Measurements from ENCODE around the gene MEIS2. TPM values are rescaled to one million over a fixed set of nuclear protein-coding genes. Genes with fewer than 3 reads are reported as not detected.

The MEIS2 gene
- total RNA-seq, 1 donor from 2014 or later = 76.9 TPM

DNA sequence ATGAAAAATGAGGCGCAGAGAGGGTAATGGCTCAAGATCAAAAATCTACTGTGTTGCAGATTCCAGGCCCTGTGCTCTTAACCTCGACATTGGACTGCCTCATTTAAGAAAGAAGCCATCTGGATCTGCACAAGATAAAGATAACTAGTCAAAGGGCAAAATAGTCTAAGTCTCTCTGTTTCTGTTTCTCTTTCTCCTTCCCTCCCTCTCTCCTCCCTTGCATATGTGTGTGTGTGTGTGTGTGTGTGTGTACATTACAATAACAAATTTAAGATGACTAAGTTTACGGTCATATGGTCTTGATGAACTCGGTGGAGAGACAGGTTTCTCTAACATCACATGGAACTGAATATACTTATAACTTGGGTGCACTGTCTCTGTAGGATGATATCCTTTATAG is 69.2 kb downstream of the MEIS2 start:
- Histone ChIP-seq H3K9me3 (no peaks in the 10 kb centered on the region), H3K27me3 (no peaks in the 10 kb centered on the region), H3K36me3 (no peaks in the 10 kb centered on the region), H3K27ac (no peak overlapping the region), H3K4me3 (no peak overlapping the region), H3K4me1 (peaks cover 15% of the 10 kb centered on the region)
- TF ChIP-seq POLR2AphosphoS5 (IDR thresholded peaks at IDR 0.05; ENCODE audit: insufficient read depth in 1 of 2, low read depth in 1 of 2) = no peak
- TF ChIP-seq, protein P1, sequence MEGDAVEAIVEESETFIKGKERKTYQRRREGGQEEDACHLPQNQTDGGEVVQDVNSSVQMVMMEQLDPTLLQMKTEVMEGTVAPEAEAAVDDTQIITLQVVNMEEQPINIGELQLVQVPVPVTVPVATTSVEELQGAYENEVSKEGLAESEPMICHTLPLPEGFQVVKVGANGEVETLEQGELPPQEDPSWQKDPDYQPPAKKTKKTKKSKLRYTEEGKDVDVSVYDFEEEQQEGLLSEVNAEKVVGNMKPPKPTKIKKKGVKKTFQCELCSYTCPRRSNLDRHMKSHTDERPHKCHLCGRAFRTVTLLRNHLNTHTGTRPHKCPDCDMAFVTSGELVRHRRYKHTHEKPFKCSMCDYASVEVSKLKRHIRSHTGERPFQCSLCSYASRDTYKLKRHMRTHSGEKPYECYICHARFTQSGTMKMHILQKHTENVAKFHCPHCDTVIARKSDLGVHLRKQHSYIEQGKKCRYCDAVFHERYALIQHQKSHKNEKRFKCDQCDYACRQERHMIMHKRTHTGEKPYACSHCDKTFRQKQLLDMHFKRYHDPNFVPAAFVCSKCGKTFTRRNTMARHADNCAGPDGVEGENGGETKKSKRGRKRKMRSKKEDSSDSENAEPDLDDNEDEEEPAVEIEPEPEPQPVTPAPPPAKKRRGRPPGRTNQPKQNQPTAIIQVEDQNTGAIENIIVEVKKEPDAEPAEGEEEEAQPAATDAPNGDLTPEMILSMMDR (IDR thresholded peaks at IDR 0.05) = no peak
- TF ChIP-seq POLR2A (IDR thresholded peaks at IDR 0.05) = no peak
- intact Hi-C loops (cut with DNase I) = no loop called here
- no peak for DNase-seq (ENCODE audit: extremely low spot score in 2 of 2)

DNA sequence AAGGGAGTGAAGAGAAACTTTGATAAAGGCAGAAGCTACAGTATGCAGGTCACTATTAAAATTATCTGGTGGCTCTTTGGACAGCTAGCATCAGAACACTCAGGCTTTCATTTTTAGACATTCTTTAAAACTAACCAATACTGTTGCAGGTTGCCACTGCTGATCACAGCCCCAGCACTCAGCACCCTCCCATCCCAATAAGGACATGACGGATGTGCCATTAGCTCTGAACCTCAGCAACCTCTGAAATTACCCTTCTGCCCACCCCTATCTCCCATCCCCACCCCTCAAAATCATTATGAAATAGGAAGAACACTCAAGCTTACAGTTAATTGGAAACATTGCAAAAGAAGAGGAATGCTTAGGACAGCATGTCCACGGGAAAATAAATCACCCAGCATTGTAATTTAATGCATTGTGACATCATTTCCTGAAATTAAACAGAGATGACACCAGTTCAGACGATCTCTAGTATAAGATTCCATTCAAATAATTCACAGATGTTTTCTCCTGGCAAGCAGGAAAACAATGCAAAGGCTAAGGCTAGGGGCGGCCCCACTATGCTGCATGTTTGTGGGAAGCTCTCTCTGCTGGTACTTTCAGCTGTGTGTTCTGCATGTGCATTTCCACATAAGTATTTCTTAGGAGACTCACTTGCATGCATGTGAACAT is 71.6 kb downstream of the MEIS2 start:
- no peaks in the 10 kb centered on the region for H3K9me3 ChIP-seq
- H3K4me3 ChIP-seq = no peak overlapping the region
- H3K36me3 ChIP-seq = no peaks in the 10 kb centered on the region
- H3K27me3 ChIP-seq = no peaks in the 10 kb centered on the region
- no peak for TF ChIP-seq POLR2A (IDR thresholded peaks at IDR 0.05)
- TF ChIP-seq POLR2AphosphoS5 (IDR thresholded peaks at IDR 0.05; ENCODE audit: insufficient read depth in 1 of 2, low read depth in 1 of 2) = no peak
- TF ChIP-seq, protein P1 (IDR thresholded peaks at IDR 0.05) = no peak
- intact Hi-C loops (cut with DNase I) = no loop called here
- DNase-seq (ENCODE audit: extremely low spot score in 2 of 2) = no peak
- no peak overlapping the region for H3K27ac ChIP-seq
- peaks cover 15% of the 10 kb centered on the region for H3K4me1 ChIP-seq

DNA sequence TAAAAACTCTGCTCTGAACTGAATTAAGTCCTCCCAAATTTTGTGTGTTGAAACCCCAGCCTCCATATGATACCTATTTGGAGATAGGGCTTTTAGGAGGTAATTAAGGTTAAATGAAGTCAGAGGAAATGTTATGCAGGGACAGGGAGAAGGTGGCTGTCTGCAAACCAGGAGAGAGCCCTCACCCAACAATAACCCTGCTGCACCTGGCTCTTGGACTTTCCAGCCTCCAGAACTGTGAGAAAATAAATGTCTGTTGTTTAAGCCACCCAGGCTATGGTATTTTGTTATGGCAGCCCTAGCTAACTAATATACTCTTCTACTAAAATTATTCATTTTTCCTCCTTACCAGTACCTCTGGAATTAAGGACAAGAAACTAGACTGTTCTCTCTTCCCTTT is 79.5 kb downstream of the MEIS2 start:
- no peak for TF ChIP-seq POLR2A (IDR thresholded peaks at IDR 0.05)
- TF ChIP-seq POLR2AphosphoS5 (IDR thresholded peaks at IDR 0.05; ENCODE audit: insufficient read depth in 1 of 2, low read depth in 1 of 2) = no peak
- TF ChIP-seq, protein P1 (IDR thresholded peaks at IDR 0.05) = no peak
- intact Hi-C loops (cut with DNase I) = loop anchor here (5.0 kb wide), 1 partner anchor 76 kb away; no protein-coding TSS in a partner anchor
- H3K4me3 ChIP-seq = no peak overlapping the region
- no peaks in the 10 kb centered on the region for H3K36me3 ChIP-seq
- no peak for DNase-seq (ENCODE audit: extremely low spot score in 2 of 2)
- H3K27ac ChIP-seq = no peak overlapping the region
- H3K4me1 ChIP-seq = peaks cover 23% of the 10 kb centered on the region
- no peaks in the 10 kb centered on the region for H3K9me3 ChIP-seq
- no peaks in the 10 kb centered on the region for H3K27me3 ChIP-seq

DNA sequence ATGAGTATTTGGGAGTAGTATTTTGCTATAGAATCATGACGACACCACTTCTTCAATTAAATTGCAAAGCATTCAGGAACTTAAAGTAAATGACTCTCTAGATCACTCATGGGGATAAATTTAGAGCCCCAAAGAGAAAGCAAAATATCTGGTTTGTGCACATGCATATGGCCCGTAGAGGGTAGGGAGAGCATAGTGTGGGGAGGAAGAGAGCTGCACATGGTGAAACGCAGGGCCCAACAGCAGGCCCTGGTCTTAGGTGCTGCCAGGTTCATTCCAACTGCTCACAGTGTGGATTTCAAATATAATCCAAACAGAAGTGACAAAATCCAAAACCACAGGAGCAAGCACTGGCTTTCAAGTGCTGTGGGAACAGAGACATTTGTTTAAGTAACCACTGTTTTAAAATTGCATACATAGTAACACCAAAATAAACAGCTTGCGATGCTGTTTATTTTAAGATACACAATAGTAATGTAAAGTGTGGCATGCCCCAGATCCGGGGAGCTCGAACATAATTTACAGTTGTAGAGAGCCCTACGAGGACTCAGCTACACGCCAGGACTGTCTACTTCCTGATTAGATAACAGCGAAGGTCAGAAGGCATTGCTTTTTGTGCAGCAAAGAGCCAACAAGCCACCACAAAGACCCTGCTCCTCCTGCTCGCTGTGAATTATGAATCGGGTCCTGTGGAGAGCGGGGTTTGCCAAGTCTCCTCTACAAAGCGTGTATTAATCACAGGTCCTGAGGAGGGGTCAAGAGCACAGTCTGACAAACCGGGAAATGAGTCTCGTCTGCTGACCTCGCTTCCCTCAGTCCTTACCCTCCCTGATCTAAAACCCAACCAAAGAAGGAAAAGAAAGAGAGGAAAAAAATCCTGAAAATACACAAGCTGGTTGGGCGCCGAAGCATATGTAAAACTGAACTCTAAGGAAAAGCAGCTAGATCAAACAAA is 80.6 kb downstream of the MEIS2 start:
- no peaks in the 10 kb centered on the region for H3K27me3 ChIP-seq
- no peaks in the 10 kb centered on the region for H3K36me3 ChIP-seq
- peaks cover 34% of the 10 kb centered on the region for H3K4me1 ChIP-seq
- intact Hi-C loops (cut with DNase I) = loop anchor here (5.0 kb wide), 1 partner anchor 78 kb away; no protein-coding TSS in a partner anchor
- no peak overlapping the region for H3K27ac ChIP-seq
- no peak overlapping the region for H3K4me3 ChIP-seq
- no peak for TF ChIP-seq POLR2AphosphoS5 (IDR thresholded peaks at IDR 0.05; ENCODE audit: insufficient read depth in 1 of 2, low read depth in 1 of 2)
- no peak for DNase-seq (ENCODE audit: extremely low spot score in 2 of 2)
- H3K9me3 ChIP-seq = no peaks in the 10 kb centered on the region

DNA sequence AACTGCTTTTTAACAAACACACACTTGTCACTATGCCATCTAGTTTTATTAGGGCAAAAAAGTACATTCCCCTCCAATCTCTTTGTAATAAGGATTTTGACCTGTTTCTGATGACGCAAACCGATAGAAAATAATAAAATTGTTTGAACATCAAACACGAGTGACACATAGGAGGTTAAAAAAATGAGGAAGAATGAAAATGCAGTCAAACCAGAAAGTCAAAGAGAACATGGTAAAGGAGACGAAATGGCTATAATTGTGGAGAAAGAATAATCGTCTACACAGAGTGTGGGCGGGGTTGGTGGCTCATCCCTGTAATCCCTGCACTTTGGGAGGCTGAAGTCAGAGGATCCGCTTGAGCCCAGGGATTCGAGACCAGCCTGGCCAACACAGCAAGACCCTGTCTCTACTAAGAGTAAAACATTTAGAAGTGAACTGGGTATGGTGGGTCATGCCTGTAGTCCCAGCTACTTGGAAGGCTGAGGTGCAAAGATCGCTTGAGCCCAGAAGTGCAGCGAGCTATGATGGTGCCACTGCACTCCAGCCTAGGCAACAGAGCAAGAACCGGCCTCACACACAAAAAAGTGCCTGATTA is 83.2 kb downstream of the MEIS2 start:
- intact Hi-C loops (cut with DNase I) = no loop called here
- no peaks in the 10 kb centered on the region for H3K27me3 ChIP-seq
- H3K27ac ChIP-seq = no peak overlapping the region
- no peaks in the 10 kb centered on the region for H3K36me3 ChIP-seq
- H3K4me3 ChIP-seq = no peak overlapping the region
- H3K4me1 ChIP-seq = peaks cover 39% of the 10 kb centered on the region
- TF ChIP-seq POLR2AphosphoS5 (IDR thresholded peaks at IDR 0.05; ENCODE audit: insufficient read depth in 1 of 2, low read depth in 1 of 2) (no peak), POLR2A (IDR thresholded peaks at IDR 0.05) (no peak)
- TF ChIP-seq, protein P1 (IDR thresholded peaks at IDR 0.05) = no peak
- no peak for DNase-seq (ENCODE audit: extremely low spot score in 2 of 2)
- H3K9me3 ChIP-seq = no peaks in the 10 kb centered on the region

Data from vagina (tissue), 2 donors.